ENCODE measurements around the gene CEP72.

GRCh38 chr5:664343-664993 lies 52.3 kb downstream of the CEP72 start:
- TF ChIP-seq, protein P1, sequence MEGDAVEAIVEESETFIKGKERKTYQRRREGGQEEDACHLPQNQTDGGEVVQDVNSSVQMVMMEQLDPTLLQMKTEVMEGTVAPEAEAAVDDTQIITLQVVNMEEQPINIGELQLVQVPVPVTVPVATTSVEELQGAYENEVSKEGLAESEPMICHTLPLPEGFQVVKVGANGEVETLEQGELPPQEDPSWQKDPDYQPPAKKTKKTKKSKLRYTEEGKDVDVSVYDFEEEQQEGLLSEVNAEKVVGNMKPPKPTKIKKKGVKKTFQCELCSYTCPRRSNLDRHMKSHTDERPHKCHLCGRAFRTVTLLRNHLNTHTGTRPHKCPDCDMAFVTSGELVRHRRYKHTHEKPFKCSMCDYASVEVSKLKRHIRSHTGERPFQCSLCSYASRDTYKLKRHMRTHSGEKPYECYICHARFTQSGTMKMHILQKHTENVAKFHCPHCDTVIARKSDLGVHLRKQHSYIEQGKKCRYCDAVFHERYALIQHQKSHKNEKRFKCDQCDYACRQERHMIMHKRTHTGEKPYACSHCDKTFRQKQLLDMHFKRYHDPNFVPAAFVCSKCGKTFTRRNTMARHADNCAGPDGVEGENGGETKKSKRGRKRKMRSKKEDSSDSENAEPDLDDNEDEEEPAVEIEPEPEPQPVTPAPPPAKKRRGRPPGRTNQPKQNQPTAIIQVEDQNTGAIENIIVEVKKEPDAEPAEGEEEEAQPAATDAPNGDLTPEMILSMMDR (IDR thresholded peaks at IDR 0.05), result no peak
- no peak for TF ChIP-seq POLR2A (IDR thresholded peaks at IDR 0.05)
